Endometrial microvascular endothelial cells (primary cell): ENCODE results near the gene EDEM1. TPM values are rescaled to one million over a fixed set of nuclear protein-coding genes. Genes with fewer than 3 reads are reported as not detected.

Experiments used
- in situ Hi-C: cut with HindIII; loops from 2 replicates; pipeline ENCODE4 v1.10.0; 2017; ENCODE audit warnings: low sequenced_read_pairs, low pct_unique_long_range_greater_than_20kb; ENCODE audit errors: inconsistent ontology term
- total RNA-seq: library from RNA; depleted of rRNA; stranded (reverse); fragments of >200 nt; gene quantifications from one replicate; pipeline ENCODE4 v1.2.3, GENCODE V29; 2015; ENCODE audit errors: inconsistent ontology term

The EDEM1 gene
- total RNA-seq, 1 donor from 2014 or later = 36.9 TPM

DNA sequence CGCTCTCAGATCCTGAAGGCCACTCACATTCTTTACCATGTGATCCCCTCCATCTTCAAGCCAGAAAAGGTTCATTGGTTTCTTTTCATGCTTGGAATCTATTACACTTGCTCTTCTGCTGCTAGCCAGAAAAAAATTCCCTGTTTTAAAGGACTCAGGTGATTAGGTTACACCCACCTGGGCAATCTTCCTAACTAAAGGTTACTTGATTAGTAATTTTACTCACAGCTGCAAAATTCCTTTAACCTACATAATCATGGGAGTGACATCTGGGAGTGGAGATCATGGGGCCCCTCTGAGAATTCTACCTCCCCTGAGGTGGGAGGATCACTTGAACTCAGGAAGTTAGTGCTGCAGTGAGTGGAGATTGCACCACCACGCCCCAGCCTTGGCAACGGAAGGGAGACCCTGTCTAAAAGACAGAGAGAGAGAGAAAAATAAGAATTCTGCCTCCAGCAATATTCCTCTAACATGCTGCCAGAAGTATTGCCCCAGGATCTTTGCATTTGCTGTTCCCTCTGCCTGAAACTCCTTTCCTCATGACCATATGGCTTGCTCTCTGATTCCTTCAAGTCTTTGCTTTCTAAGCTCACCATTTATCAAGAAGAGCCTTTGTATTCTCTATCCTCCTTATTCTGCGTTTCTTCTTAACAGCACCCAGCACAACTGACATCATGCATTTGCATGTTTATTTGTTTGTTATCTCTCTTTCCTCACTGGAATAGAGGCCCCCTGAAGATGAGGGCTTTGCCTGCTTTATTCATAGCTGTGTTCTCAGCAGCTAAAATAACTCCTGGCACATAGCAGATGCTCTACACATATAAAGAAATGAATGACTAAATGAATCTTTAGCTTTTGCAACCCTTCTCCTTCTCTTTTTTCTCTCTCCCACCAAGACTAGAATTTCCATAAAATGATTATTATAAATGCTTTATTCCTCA is 68.2 kb downstream of the EDEM1 start:
- in situ Hi-C loops = no loop called here

- in situ Hi-C loops = no loop called here
Measured at GRCh38 chr3:5258526-5258925, 71.0 kb downstream of the EDEM1 start.

GRCh38 chr3:5260992-5261501 is 73.5 kb downstream of the EDEM1 start:
- in situ Hi-C loops = no loop called here

DNA sequence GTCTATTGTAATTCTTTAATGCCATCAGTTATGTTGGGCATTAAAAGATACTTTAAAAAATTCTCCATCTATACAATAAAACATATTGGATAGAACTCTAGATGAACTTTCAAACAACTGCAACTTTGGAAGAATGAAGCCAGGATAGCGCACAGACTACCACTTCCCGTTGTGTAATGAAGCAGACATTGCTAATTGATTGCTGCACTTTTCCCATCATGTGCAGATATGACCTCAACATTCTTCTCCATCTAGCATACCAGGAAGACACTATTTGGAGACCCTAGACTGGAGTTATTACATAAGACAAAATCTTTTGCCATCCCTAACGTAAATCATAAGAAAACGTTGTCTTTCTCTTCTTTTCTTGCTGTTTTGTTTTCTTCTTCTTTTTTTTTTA is 75.0 kb downstream of the EDEM1 start:
- in situ Hi-C loops = no loop called here

DNA sequence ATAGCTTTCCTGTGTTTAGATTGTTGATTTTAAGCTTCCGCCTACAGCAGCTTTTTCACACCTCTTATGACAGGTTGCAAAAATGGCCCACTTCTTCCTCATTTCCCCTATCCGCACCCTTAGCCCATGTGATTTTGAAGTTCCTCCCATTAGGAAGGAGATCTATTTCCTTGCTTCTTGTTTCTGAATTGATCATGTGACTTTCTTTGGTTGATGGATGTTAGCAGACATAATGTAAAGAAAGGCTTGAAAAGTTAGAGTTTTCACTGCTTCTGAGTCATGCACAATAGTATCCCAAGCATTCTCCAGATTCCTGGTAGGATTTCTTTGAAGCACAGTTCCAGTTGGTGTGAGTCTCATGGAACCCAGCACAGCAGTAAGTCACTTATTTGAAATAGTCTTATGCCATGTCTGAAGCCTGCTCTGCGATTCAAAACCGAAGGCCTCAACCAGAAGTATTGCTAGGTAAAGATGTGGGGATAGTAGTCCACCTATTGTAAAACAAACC is 76.6 kb downstream of the EDEM1 start:
- in situ Hi-C loops = no loop called here

DNA sequence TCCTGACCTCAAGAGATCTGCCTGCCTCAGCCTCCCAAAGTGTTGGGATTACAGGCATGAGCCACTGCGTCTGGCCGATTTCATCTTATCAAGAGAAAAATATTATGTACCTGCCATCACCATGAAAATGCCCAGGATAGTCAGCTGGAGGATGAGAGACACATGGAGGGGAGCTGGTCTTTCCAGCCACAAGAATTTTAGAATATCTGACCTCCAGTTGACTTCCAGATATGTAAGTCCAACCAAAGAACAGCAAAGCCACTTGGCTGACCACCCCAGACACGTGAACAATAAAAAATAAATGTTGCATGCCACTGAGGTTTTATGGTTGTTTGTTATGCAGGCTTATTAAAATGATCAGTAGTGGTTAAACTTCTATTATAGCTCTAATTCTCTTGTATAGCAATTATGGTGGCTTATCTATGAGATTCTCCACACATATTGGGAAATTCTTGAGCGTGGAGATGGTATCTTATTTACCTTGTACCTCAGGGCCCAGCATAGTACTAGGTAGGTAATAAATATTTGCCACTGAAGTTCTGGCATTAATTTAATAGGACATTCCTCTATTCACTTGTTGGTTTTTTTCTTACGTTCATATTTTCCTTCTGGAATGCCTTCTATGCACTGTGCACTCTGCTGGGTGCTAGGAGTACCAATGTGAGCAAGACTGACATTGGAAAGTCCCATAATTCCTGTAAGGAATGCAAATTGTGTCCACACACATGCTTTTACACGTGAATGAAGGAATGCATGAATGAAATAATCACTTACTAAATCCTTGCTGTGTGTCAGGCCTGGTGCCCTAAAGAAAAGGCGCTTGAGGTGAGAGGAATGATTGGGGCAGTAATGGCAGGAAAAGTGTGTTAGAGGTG is 77.6 kb downstream of the EDEM1 start:
- in situ Hi-C loops = no loop called here

GRCh38 chr3:5267252-5267651 is 79.7 kb downstream of the EDEM1 start:
- in situ Hi-C loops = no loop called here

DNA sequence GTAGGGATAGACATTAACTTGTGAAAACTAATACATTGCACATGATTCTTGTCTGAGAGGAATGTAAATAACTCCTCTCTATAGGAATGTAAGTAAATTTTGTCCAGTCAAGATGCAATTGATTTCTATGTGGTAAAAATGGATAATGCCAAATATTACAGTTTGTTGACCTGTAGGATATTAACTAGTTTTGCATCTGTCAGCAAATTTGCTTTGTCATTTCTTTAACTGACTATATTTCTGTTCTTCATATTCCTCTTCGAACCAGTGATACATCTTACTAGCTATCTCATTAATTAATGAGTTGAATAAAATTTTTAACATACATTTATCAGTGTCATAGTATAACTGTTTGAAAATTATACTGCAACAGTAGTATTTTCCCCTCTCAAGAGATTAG is 80.4 kb downstream of the EDEM1 start:
- in situ Hi-C loops = no loop called here

Other genes with a start within 250 kb of the EDEM1 start
- 20.8 TPM for gene BHLHE40, start 208.3 kb upstream of the EDEM1 start, total RNA-seq
- 48.4 TPM for gene ARL8B, start 65.4 kb upstream of the EDEM1 start, total RNA-seq